Measurements from ENCODE around the gene GBA2.

The GBA2 gene

GRCh38 chr9:35776018-35776417, 27.0 kb upstream of the GBA2 start:
- H3K4me3 ChIP-seq (ENCODE audit: low read length): no peak overlapping the region
- no peak for TF ChIP-seq ZNF274 (IDR thresholded peaks at IDR 0.05; ENCODE audit: low read depth, low read length)

DNA sequence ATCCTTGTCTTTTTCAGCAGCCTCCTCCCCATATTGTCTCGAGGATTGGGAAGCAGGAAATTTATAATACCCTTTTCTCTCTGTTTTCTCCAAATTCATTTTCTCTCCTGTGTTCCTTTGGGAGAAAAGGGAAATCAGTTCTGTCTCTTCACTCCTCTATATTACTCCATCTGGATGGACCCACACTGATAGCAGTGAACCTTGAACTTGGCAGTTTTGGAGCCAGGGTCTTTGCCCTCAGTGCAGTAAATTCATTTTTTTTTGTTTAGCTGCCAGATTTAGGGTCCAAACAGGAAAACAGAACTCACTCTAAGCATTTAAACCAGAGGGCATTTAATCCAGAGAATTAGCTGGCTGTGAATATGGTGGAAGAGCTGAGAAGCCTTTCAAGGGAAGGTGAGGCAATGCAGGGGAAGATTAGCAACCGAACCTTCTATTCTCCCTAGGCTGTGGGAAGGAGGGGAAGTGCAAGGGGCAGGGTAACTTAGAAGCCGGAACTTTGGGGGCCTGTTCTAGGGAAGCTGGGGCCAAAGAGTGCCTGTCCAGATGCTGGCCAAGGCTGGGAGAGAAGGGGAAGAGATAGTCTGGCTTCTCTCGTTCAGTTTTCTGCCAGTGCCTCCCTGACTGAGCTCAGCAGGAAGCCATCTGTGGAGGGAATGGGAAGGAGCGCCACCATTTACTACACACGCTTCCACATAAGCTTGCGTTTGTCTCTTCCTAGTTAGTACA, 26.0 kb upstream of the GBA2 start:
- TF ChIP-seq ZNF274 (IDR thresholded peaks at IDR 0.05; ENCODE audit: low read depth, low read length): no peak
- no peak overlapping the region for H3K4me3 ChIP-seq (ENCODE audit: low read length)

- no peak overlapping the region for H3K4me3 ChIP-seq (ENCODE audit: low read length)
- TF ChIP-seq ZNF274 (IDR thresholded peaks at IDR 0.05; ENCODE audit: low read depth, low read length): no peak
Observed at GRCh38 chr9:35771943-35772342, 22.9 kb upstream of the GBA2 start.

DNA sequence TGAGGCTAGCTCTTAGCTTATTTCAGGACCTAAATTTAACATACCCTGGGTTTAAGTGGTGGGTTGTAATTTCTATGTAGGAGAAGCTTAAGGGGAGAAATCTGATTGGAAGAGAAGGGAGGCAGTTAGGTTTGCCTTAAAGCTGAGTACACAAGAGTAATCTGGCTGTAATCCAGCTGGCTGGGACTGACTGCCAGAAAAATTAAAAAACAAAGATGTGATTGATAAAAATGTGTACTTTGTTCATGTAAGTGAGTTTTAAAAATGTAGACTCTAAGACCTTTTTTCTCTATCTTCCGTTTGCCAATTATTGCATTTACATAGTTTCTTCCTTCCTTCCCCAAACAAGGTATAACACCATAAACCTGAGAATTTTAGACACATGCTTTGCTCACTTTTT, 22.5 kb upstream of the GBA2 start:
- no peak overlapping the region for H3K4me3 ChIP-seq (ENCODE audit: low read length)
- no peak for TF ChIP-seq ZNF274 (IDR thresholded peaks at IDR 0.05; ENCODE audit: low read depth, low read length)

DNA sequence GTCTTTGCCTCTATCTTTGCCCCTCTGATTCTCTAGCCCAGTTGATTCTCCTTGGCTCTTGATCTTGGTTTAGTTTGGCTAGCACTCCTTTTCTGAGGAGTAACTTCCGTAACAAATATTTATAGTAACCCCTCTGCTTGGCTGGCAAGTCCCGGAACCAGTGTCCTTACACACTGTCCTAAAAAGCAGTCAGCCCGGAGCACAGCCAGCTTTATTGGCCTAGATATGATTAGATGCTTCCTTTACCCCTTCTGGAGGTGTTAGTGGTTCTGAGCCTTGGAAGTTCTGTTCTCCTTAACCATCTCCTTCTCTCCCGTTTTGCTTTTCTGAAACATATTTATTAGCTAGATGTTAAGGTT, 22.0 kb upstream of the GBA2 start:
- no peak for TF ChIP-seq ZNF274 (IDR thresholded peaks at IDR 0.05; ENCODE audit: low read depth, low read length)

DNA sequence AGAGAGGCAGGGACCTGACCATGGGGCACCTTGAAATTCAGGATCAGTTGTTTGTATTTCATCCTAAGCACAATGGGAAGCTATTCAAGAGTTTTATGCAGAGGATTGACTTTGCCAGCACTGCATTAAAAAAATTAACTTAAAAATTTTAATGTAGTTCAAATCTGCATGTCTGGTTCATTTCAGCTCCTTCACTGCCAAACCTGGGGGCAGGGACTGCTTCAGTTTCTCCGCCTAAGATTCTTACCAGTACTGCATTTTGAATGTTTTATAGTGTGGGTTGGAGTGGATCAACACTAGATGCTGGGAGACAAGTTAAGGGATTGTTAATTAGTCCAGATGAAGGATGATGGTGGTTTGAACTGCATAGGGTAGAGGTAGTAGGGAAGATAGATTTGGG, 20.7 kb upstream of the GBA2 start:
- H3K4me3 ChIP-seq (ENCODE audit: low read length): no peak overlapping the region
- no peak for TF ChIP-seq ZNF274 (IDR thresholded peaks at IDR 0.05; ENCODE audit: low read depth, low read length)

More for the DNA sequence above, 22.0 kb upstream of the GBA2 start:
- no peak overlapping the region for H3K4me3 ChIP-seq (ENCODE audit: low read length)

- H3K4me3 ChIP-seq (ENCODE audit: low read length): no peak overlapping the region
- no peak for TF ChIP-seq ZNF274 (IDR thresholded peaks at IDR 0.05; ENCODE audit: low read depth, low read length)
Observed at GRCh38 chr9:35767458-35767857, 18.4 kb upstream of the GBA2 start.

DNA sequence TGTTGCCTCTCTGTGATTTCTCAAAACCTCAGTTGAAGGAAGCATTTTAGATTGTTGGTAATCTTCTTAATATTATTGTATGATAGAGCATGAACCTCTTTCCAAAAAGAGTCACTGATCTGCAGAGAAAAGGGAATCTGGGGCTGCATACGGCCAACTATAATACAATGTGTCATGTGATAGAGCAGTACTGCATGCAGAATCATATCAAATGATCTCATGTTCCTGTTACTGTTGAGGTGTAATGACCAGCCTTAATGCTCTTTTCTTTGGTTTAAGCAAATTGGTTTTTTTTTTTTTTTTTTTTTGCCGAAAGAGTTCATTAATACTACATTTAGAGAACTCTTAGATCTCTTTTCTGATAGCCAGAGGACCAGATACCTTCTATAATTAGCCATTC, 18.0 kb upstream of the GBA2 start:
- no peak for TF ChIP-seq ZNF274 (IDR thresholded peaks at IDR 0.05; ENCODE audit: low read depth, low read length)

GRCh38 chr9:35763803-35764202, 14.8 kb upstream of the GBA2 start:
- no peak overlapping the region for H3K4me3 ChIP-seq (ENCODE audit: low read length)
- no peak for TF ChIP-seq ZNF274 (IDR thresholded peaks at IDR 0.05; ENCODE audit: low read depth, low read length)

More for the DNA sequence above, 18.0 kb upstream of the GBA2 start:
- no peak overlapping the region for H3K4me3 ChIP-seq (ENCODE audit: low read length)

GRCh38 chr9:35763181-35763580, 14.2 kb upstream of the GBA2 start:
- no peak for TF ChIP-seq ZNF274 (IDR thresholded peaks at IDR 0.05; ENCODE audit: low read depth, low read length)

DNA sequence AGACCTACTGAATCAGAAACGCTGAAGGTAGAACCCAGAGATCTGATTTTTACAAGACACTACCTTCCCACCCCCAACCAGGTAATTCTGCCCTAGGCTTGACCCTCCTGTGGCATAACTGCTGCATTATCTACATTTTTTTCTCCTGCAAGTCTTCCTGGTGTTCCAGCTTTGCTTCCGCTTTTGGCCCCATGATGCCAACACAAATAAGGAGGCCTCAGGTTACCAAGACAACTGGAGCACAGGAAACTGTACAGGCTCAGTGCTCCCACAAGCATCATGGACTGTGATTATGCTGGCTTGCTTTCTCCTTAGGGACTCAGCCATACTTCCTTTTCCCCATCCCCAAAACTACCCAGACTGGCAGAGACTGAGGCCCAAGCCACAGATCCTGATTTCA, 11.6 kb upstream of the GBA2 start:
- no peak overlapping the region for H3K4me3 ChIP-seq (ENCODE audit: low read length)
- no peak for TF ChIP-seq ZNF274 (IDR thresholded peaks at IDR 0.05; ENCODE audit: low read depth, low read length)

More at GRCh38 chr9:35763181-35763580, 14.2 kb upstream of the GBA2 start:
- H3K4me3 ChIP-seq (ENCODE audit: low read length): no peak overlapping the region

- no peak overlapping the region for H3K4me3 ChIP-seq (ENCODE audit: low read length)
- TF ChIP-seq ZNF274 (IDR thresholded peaks at IDR 0.05; ENCODE audit: low read depth, low read length): no peak
Observed at GRCh38 chr9:35759795-35760194, 10.8 kb upstream of the GBA2 start.

- no peak for TF ChIP-seq ZNF274 (IDR thresholded peaks at IDR 0.05; ENCODE audit: low read depth, low read length)
- peak overlapping the region; percentile 45 for H3K4me3 ChIP-seq (ENCODE audit: low read length)
Observed at GRCh38 chr9:35758475-35759050, 9.5 kb upstream of the GBA2 start.

- peak overlapping the region; percentile 77 for H3K4me3 ChIP-seq (ENCODE audit: low read length)
Observed at GRCh38 chr9:35757892-35758275, 8.9 kb upstream of the GBA2 start.

GRCh38 chr9:35757226-35757891, 8.3 kb upstream of the GBA2 start:
- H3K4me3 ChIP-seq (ENCODE audit: low read length): peak overlapping the region; percentile 77
- TF ChIP-seq ZNF274 (IDR thresholded peaks at IDR 0.05; ENCODE audit: low read depth, low read length): no peak

More at GRCh38 chr9:35757892-35758275, 8.9 kb upstream of the GBA2 start:
- TF ChIP-seq ZNF274 (IDR thresholded peaks at IDR 0.05; ENCODE audit: low read depth, low read length): no peak

Measured in GM08714 (cell line).